ENCODE data around the gene KCNQ2. TPM values are rescaled to one million over a fixed set of nuclear protein-coding genes. Genes with fewer than 3 reads are reported as not detected.
A peak's percentile ranks its signal among the peaks of the same experiment; 100 is the strongest.

Gene KCNQ2
- polyA plus RNA-seq, 3 donors: not detected

- Histone ChIP-seq H4K20me1 (ENCODE audit: insufficient read depth, low read length) (no peaks in the 10 kb centered on the region), H3K36me3 (replicated peaks in 1 of 2; ENCODE audit: control insufficient read depth in 1 of 2, insufficient read depth in 2 of 2, low read length in 2 of 2) (no peaks in the 10 kb centered on the region), H3K4me2 (replicated peaks; ENCODE audit: extremely low read depth, low read length, poor library complexity, severe bottlenecking) (no peak overlapping the region), H3K27ac (ENCODE audit: low read depth in 1 of 2, low read length in 2 of 2) (no peak overlapping the region), H3K9me3 (replicated peaks in 1 of 2; ENCODE audit: control insufficient read depth in 1 of 2, insufficient read depth in 1 of 2, low read length in 2 of 2) (no peaks in the 10 kb centered on the region), H3K79me2 (ENCODE audit: insufficient read depth, low read length) (no peaks in the 10 kb centered on the region), H3K27me3 (ENCODE audit: control insufficient read depth in 2 of 2, insufficient read depth in 2 of 2, low read length in 2 of 2) (no peaks in the 10 kb centered on the region), H3K4me1 (ENCODE audit: control insufficient read depth in 1 of 2, insufficient read depth in 2 of 2, low read length in 2 of 2) (no peaks in the 10 kb centered on the region), H3K9ac (ENCODE audit: insufficient read depth, low read length, poor library complexity, severe bottlenecking) (no peak overlapping the region), H3K4me3 (replicated peaks in 1 of 3; ENCODE audit: low read depth in 2 of 3, low read length in 3 of 3) (no peak overlapping the region), H2AFZ (ENCODE audit: insufficient read depth, low read depth, low read length, poor library complexity, severe bottlenecking) (no peak overlapping the region)
- no peak overlapping the region for H3K27ac Mint-ChIP-seq
- peaks cover 0 to 2% (median 0%) of the 10 kb centered on the region in 7 donors for H3K9me3 Mint-ChIP-seq
- peaks cover 0 to 8% (median 1%) of the 10 kb centered on the region in 3 donors for H3K27me3 Mint-ChIP-seq (ENCODE audit: low read depth in 3 of 3)
- H3K4me1 Mint-ChIP-seq: no peaks in the 10 kb centered on the region
- intact Hi-C loops (cut with micrococcal nuclease): no loop called here
- no peak overlapping the region for H3K4me3 Mint-ChIP-seq
- TF ChIP-seq CTCF (IDR thresholded peaks at IDR 0.05): no peak
- no peaks in the 10 kb centered on the region for H3K36me3 Mint-ChIP-seq
- 86% methylated on average over 24 of the region's 29 CpGs for WGBS (ENCODE audit: insufficient coverage)
- no peak for DNase-seq
Observed at GRCh38 chr20:63401384-63402110, 70.9 kb downstream of the KCNQ2 start.

GRCh38 chr20:63400486-63401210 is 71.8 kb downstream of the KCNQ2 start:
- H3K4me3 Mint-ChIP-seq: no peak overlapping the region
- no peaks in the 10 kb centered on the region for H3K27me3 ChIP-seq (ENCODE audit: control insufficient read depth in 2 of 2, insufficient read depth in 2 of 2, low read length in 2 of 2)

More at GRCh38 chr20:63400486-63401210, 71.8 kb downstream of the KCNQ2 start:
- H3K9ac ChIP-seq (ENCODE audit: insufficient read depth, low read length, poor library complexity, severe bottlenecking): no peak overlapping the region
- H3K4me1 ChIP-seq (ENCODE audit: control insufficient read depth in 1 of 2, insufficient read depth in 2 of 2, low read length in 2 of 2): no peaks in the 10 kb centered on the region
- TF ChIP-seq CTCF (IDR thresholded peaks at IDR 0.05): no peak
- no peaks in the 10 kb centered on the region for H3K36me3 ChIP-seq (replicated peaks in 1 of 2; ENCODE audit: control insufficient read depth in 1 of 2, insufficient read depth in 2 of 2, low read length in 2 of 2)
- no peaks in the 10 kb centered on the region for H3K4me1 Mint-ChIP-seq
- H3K9me3 Mint-ChIP-seq: peaks cover 0 to 2% (median 0%) of the 10 kb centered on the region in 7 donors
- peaks cover 2 to 8% (median 3%) of the 10 kb centered on the region in 3 donors for H3K27me3 Mint-ChIP-seq (ENCODE audit: low read depth in 3 of 3)
- no peak for DNase-seq
- peak overlapping the region in 1 of 7 donors; percentile 7 for H3K27ac Mint-ChIP-seq
- H3K36me3 Mint-ChIP-seq: no peaks in the 10 kb centered on the region
- H3K79me2 ChIP-seq (ENCODE audit: insufficient read depth, low read length): no peaks in the 10 kb centered on the region
- intact Hi-C loops (cut with micrococcal nuclease): no loop called here
- no peak overlapping the region for H2AFZ ChIP-seq (ENCODE audit: insufficient read depth, low read depth, low read length, poor library complexity, severe bottlenecking)
- no peak overlapping the region for H3K27ac ChIP-seq (ENCODE audit: low read depth in 1 of 2, low read length in 2 of 2)
- H3K9me3 ChIP-seq (replicated peaks in 1 of 2; ENCODE audit: control insufficient read depth in 1 of 2, insufficient read depth in 1 of 2, low read length in 2 of 2): no peaks in the 10 kb centered on the region
- 86% methylated on average over 41 of the region's 44 CpGs for WGBS (ENCODE audit: insufficient coverage)
- H4K20me1 ChIP-seq (ENCODE audit: insufficient read depth, low read length): no peaks in the 10 kb centered on the region
- H3K4me3 ChIP-seq (replicated peaks in 1 of 3; ENCODE audit: low read depth in 2 of 3, low read length in 3 of 3): no peak overlapping the region
- no peak overlapping the region for H3K4me2 ChIP-seq (replicated peaks; ENCODE audit: extremely low read depth, low read length, poor library complexity, severe bottlenecking)
